Large intestine (tissue), 3 donors: ENCODE results near the gene ALK. TPM values are rescaled to one million over a fixed set of nuclear protein-coding genes. Genes with fewer than 3 reads are reported as not detected.

Experiments used
- DNase-seq, 2 donors: peaks; one replicate each; pipeline versions ENCODE4 v3.0.0 to v3.0.0-alpha.2; 2013
- H3K27ac ChIP-seq: one replicate; pipeline ENCODE4 v1.5.1; 2013; ENCODE audit warnings: low read length
- H3K27me3 ChIP-seq: 2 replicates; pipeline ENCODE4 v1.6.1; 2013; ENCODE audit warnings: low read length; ENCODE audit not compliant: control insufficient read depth, insufficient read depth
- H3K36me3 ChIP-seq: 2 replicates; pipeline ENCODE4 v1.6.1; 2013; ENCODE audit warnings: low read length; ENCODE audit not compliant: control insufficient read depth, insufficient read depth
- H3K4me1 ChIP-seq: one replicate; pipeline ENCODE4 v1.6.1; 2013; ENCODE audit warnings: low read length; ENCODE audit not compliant: control insufficient read depth, insufficient read depth
- H3K4me3 ChIP-seq: one replicate; pipeline ENCODE4 v1.5.1; 2013; ENCODE audit warnings: low read length
- H3K9me3 ChIP-seq: one replicate; pipeline ENCODE4 v1.6.1; 2013; ENCODE audit warnings: mild to moderate bottlenecking, low read depth, low read length, moderate library complexity; ENCODE audit not compliant: control insufficient read depth
- WGBS: methylation state at CpG from one replicate; pipeline ENCODE4 v1.1.5; 2013; ENCODE audit warnings: low lambda C conversion rate; ENCODE audit not compliant: insufficient coverage; 5-methylcytosine and 5-hydroxymethylcytosine counted together
- polyA plus RNA-seq: library from polyadenylated mRNA; unstranded; fragments of 120-200 nt; gene quantifications from one replicate; pipeline ENCODE4 v1.2.1, GENCODE V29; 2013

ALK gene
- polyA plus RNA-seq, 1 donor = 1.5 TPM

GRCh38 chr2:29878898-29879297 lies 42.5 kb downstream of the ALK start:
- Histone ChIP-seq H3K4me3 (no peak overlapping the region), H3K4me1 (no peaks in the 10 kb centered on the region), H3K27ac (no peak overlapping the region), H3K9me3 (no peaks in the 10 kb centered on the region), H3K36me3 (no peaks in the 10 kb centered on the region), H3K27me3 (no peaks in the 10 kb centered on the region)
- no CpG with 5 or more reads among the region's 3 CpGs for WGBS
- no peak for DNase-seq

DNA sequence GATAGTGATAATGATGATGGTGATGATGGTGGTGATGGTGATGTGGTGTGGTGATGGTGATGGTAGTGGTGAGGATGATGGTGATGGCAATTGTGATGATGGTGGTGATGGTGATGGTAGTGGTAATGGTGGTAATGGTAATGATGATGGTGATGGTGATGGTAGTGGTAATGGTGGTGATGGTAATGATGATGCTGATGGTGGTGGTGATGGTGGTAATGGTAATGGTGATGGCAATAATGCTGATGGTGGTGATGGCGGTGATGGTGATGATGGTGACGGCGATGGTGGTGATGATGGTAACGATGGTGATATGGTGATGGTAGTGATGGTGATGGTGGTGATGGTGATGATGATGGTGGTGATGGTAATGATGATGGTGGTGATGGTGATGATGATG lies 45.0 kb downstream of the ALK start:
- Histone ChIP-seq H3K9me3 (no peaks in the 10 kb centered on the region), H3K4me3 (no peak overlapping the region), H3K36me3 (no peaks in the 10 kb centered on the region), H3K27ac (no peak overlapping the region), H3K4me1 (no peaks in the 10 kb centered on the region), H3K27me3 (no peaks in the 10 kb centered on the region)
- WGBS = 100% methylated on average over 1 of the region's 4 CpGs
- DNase-seq = no peak

GRCh38 chr2:29874745-29875144 lies 46.6 kb downstream of the ALK start:
- Histone ChIP-seq H3K4me1 (no peaks in the 10 kb centered on the region), H3K27me3 (no peaks in the 10 kb centered on the region), H3K9me3 (no peaks in the 10 kb centered on the region), H3K4me3 (no peak overlapping the region), H3K36me3 (no peaks in the 10 kb centered on the region), H3K27ac (no peak overlapping the region)
- DNase-seq = no peak
- WGBS = 83% methylated on average over 1 of the region's 2 CpGs

- H3K27me3 ChIP-seq = no peaks in the 10 kb centered on the region
- WGBS = no CpG with 5 or more reads among the region's 1 CpG
- no peak for DNase-seq
- no peak overlapping the region for H3K4me3 ChIP-seq
- no peaks in the 10 kb centered on the region for H3K9me3 ChIP-seq
- H3K4me1 ChIP-seq = no peaks in the 10 kb centered on the region
- H3K36me3 ChIP-seq = no peaks in the 10 kb centered on the region
- no peak overlapping the region for H3K27ac ChIP-seq
These were observed 48.5 kb downstream of the ALK start for GRCh38 chr2:29872870-29873269.

- Histone ChIP-seq H3K27ac (no peak overlapping the region), H3K36me3 (no peaks in the 10 kb centered on the region), H3K27me3 (peaks cover 2% of the 10 kb centered on the region), H3K4me1 (no peaks in the 10 kb centered on the region), H3K4me3 (no peak overlapping the region), H3K9me3 (no peaks in the 10 kb centered on the region)
- no CpG with 5 or more reads among the region's 2 CpGs for WGBS
- DNase-seq = no peak
These were observed 49.8 kb downstream of the ALK start for GRCh38 chr2:29871541-29871940.

DNA sequence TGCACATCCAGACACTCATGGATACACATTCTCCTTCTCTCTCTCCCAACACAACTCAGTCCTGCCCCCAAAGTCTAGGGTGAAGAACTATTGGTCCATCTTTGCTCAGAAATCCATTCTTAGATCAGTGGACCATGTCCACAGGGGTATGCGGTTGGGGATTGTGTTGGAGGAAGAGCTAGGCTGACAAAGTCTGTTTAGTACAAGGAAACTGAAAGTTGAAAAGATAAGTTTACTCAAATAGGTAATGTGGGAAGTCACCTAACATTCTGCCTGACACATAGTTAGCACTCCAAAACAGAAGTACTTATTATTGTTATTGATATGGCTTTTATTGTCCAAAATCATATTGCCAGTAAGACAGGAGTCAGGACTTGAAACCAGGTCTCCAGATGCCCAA lies 55.9 kb downstream of the ALK start:
- H3K27me3 ChIP-seq = peaks cover 2% of the 10 kb centered on the region
- no peak overlapping the region for H3K27ac ChIP-seq
- no peak for DNase-seq

DNA sequence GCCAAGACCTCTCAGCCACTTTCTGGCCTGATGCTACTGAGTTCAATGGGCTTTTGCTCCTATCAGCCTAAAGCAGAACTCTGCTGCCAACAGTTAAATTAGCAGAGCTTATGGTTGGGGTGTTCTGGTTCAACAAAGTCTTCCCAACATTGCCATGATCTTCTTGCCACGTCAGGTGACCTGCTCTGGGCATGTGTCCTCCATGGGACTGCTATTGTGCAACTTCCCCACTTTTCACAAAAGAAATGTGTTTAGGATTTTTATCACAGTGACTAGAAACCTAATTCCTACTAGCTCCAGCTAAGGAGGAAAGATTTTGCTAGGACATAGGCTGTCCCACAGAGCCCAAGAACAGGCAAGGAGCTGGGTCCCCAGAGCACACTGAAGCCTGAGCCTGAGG lies 56.4 kb downstream of the ALK start:
- H3K36me3 ChIP-seq = no peaks in the 10 kb centered on the region
- peaks cover 2% of the 10 kb centered on the region for H3K27me3 ChIP-seq
- no peaks in the 10 kb centered on the region for H3K9me3 ChIP-seq
- no peaks in the 10 kb centered on the region for H3K4me1 ChIP-seq
- WGBS = no CpG with 5 or more reads among the region's 1 CpG
- no peak overlapping the region for H3K4me3 ChIP-seq
- no peak overlapping the region for H3K27ac ChIP-seq
- no peak for DNase-seq

More for the DNA sequence above, 55.9 kb downstream of the ALK start:
- no peak overlapping the region for H3K4me3 ChIP-seq
- no peaks in the 10 kb centered on the region for H3K9me3 ChIP-seq
- no CpG with 5 or more reads among the region's 1 CpG for WGBS
- no peaks in the 10 kb centered on the region for H3K36me3 ChIP-seq
- H3K4me1 ChIP-seq = no peaks in the 10 kb centered on the region

- no peaks in the 10 kb centered on the region for H3K4me1 ChIP-seq
- no peaks in the 10 kb centered on the region for H3K9me3 ChIP-seq
- no peak overlapping the region for H3K27ac ChIP-seq
- 94% methylated on average over 3 of the region's 7 CpGs for WGBS
- no peaks in the 10 kb centered on the region for H3K27me3 ChIP-seq
- H3K4me3 ChIP-seq = no peak overlapping the region
- H3K36me3 ChIP-seq = no peaks in the 10 kb centered on the region
- DNase-seq = no peak
These were observed 65.3 kb downstream of the ALK start for GRCh38 chr2:29855924-29856639.

DNA sequence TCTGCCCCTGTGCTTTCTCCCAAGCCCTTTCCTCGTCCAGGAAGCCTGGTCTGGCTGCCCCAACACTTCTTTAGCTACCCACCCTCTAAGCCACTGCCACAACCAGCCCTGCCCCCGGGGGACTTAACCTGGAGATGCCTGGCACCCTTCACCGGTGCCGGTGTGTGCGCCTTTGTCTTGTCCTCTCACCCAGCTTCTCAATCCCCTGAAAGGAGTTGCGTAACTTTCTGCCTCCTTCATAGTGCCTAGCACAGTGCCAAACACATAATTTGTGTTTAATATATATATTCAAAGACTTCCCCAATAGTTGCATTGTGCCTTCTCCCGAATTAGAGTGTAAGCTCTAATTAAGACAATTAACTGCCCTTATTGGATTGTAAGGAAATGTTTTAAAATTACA lies 70.6 kb downstream of the ALK start:
- Histone ChIP-seq H3K36me3 (no peaks in the 10 kb centered on the region), H3K4me1 (no peaks in the 10 kb centered on the region), H3K9me3 (no peaks in the 10 kb centered on the region), H3K4me3 (no peak overlapping the region), H3K27ac (no peak overlapping the region), H3K27me3 (no peaks in the 10 kb centered on the region)
- 100% methylated on average over 1 of the region's 7 CpGs for WGBS
- DNase-seq = no peak

- Histone ChIP-seq H3K27me3 (no peaks in the 10 kb centered on the region), H3K9me3 (no peaks in the 10 kb centered on the region), H3K4me3 (no peak overlapping the region), H3K4me1 (no peaks in the 10 kb centered on the region), H3K36me3 (no peaks in the 10 kb centered on the region), H3K27ac (no peak overlapping the region)
- WGBS = no CpG with 5 or more reads among the region's 12 CpGs
- no peak for DNase-seq
These were observed 72.6 kb downstream of the ALK start for GRCh38 chr2:29848566-29849310.

DNA sequence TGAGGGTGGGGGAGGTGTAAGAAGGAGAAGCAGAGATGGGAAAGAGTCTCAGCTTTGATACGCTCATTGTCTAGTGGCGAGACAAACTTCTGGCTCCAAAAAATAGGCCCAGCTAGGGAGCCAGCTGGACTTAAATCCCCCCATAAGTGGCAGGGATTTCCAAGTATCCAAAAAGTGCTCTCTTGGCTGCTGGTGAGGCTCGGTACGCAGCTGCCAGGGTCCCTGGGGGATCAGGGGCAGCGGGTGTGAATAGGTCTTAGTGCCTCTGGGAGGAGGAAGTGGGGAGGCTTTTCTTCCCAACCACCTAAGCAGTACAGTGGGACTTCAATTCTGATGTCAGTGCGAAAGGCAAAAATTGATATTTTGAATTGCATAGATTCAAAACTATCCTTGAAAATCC lies 73.5 kb downstream of the ALK start:
- WGBS = no CpG with 5 or more reads among the region's 6 CpGs
- no peaks in the 10 kb centered on the region for H3K36me3 ChIP-seq

More for the DNA sequence above, 73.5 kb downstream of the ALK start:
- Histone ChIP-seq H3K27ac (no peak overlapping the region), H3K9me3 (no peaks in the 10 kb centered on the region), H3K27me3 (peaks cover under 1% of the 10 kb centered on the region), H3K4me3 (no peak overlapping the region), H3K4me1 (no peaks in the 10 kb centered on the region)
- DNase-seq = no peak
